Mesendoderm (in vitro differentiated cells): ENCODE measurements around the gene PRR3.

Experiments
- DNase-seq: peaks from one replicate; pipeline ENCODE4 v3.0.0; 2013
- H2AK5ac ChIP-seq: 2 replicates; pipeline ENCODE4 v1.6.1; 2013; ENCODE audit warnings: low read length, inconsistent platforms
- H2BK120ac ChIP-seq: 2 replicates; pipeline ENCODE4 v1.6.1; 2013; ENCODE audit warnings: low read depth, mild to moderate bottlenecking, low read length, moderate library complexity, mixed read lengths
- H2BK15ac ChIP-seq: replicated peaks from 2 replicates; pipeline ENCODE4 v1.6.1; 2013; ENCODE audit warnings: low read depth, mild to moderate bottlenecking, moderate library complexity
- H2BK5ac ChIP-seq: 2 replicates; pipeline ENCODE4 v1.6.1; 2013; ENCODE audit warnings: low read length, inconsistent platforms
- H3K18ac ChIP-seq: 2 replicates; pipeline ENCODE4 v1.6.1; 2013; ENCODE audit warnings: mild to moderate bottlenecking, low read length, mixed read lengths
- H3K23ac ChIP-seq: one replicate; pipeline ENCODE4 v1.6.1; 2013; ENCODE audit warnings: low read length
- H3K27ac ChIP-seq: 2 replicates; pipeline ENCODE4 v1.5.1; 2013; ENCODE audit warnings: low read depth, mild to moderate bottlenecking, inconsistent platforms, low read length, moderate library complexity
- H3K27me3 ChIP-seq: 2 replicates; pipeline ENCODE4 v1.6.1; 2013; ENCODE audit warnings: low read length, control low read depth, mild to moderate bottlenecking, inconsistent platforms; ENCODE audit not compliant: insufficient read depth, poor library complexity
- H3K36me3 ChIP-seq: 2 replicates; pipeline ENCODE4 v1.6.1; 2013; ENCODE audit warnings: low read length, inconsistent platforms; ENCODE audit not compliant: control insufficient read depth, insufficient read depth
- H3K4ac ChIP-seq: one replicate; pipeline ENCODE4 v1.6.1; 2013; ENCODE audit warnings: low read depth, mild to moderate bottlenecking, low read length, moderate library complexity
- H3K4me1 ChIP-seq: 2 replicates; pipeline ENCODE4 v1.6.1; 2013; ENCODE audit warnings: low read depth, low read length, inconsistent platforms; ENCODE audit not compliant: control insufficient read depth
- H3K4me2 ChIP-seq: 2 replicates; pipeline ENCODE4 v1.6.1; 2013; ENCODE audit warnings: low read length
- H3K4me3 ChIP-seq: 2 replicates; pipeline ENCODE4 v1.5.1; 2013; ENCODE audit warnings: mild to moderate bottlenecking, low read length
- H3K56ac ChIP-seq: one replicate; pipeline ENCODE4 v1.6.1; 2013; ENCODE audit warnings: low read length
- H3K79me1 ChIP-seq: 2 replicates; pipeline ENCODE4 v1.6.1; 2013; ENCODE audit warnings: low read length, inconsistent platforms
- H3K79me2 ChIP-seq: 2 replicates; pipeline ENCODE4 v1.6.1; 2013; ENCODE audit warnings: mild to moderate bottlenecking, low read length; ENCODE audit not compliant: control insufficient read depth, insufficient read depth
- H3K9ac ChIP-seq: 2 replicates; pipeline ENCODE4 v1.6.1; 2013; ENCODE audit warnings: low read length, inconsistent platforms
- H4K5ac ChIP-seq: one replicate; pipeline ENCODE4 v1.6.1; 2013; ENCODE audit warnings: low read length
- H4K8ac ChIP-seq: one replicate; pipeline ENCODE4 v1.6.1; 2013; ENCODE audit warnings: low read depth, mild to moderate bottlenecking, control low read depth, low read length, moderate library complexity
- WGBS: extraction: QIAGEN DNeasy Blood & Tissue Kit; methylation state at CpG from one replicate; pipeline ENCODE4 v1.1.7; 2013; ENCODE audit warnings: low lambda C conversion rate, missing lambda C conversion rate; ENCODE audit not compliant: insufficient coverage; ENCODE audit errors: extremely low coverage; 5-methylcytosine and 5-hydroxymethylcytosine counted together

Gene PRR3

DNA sequence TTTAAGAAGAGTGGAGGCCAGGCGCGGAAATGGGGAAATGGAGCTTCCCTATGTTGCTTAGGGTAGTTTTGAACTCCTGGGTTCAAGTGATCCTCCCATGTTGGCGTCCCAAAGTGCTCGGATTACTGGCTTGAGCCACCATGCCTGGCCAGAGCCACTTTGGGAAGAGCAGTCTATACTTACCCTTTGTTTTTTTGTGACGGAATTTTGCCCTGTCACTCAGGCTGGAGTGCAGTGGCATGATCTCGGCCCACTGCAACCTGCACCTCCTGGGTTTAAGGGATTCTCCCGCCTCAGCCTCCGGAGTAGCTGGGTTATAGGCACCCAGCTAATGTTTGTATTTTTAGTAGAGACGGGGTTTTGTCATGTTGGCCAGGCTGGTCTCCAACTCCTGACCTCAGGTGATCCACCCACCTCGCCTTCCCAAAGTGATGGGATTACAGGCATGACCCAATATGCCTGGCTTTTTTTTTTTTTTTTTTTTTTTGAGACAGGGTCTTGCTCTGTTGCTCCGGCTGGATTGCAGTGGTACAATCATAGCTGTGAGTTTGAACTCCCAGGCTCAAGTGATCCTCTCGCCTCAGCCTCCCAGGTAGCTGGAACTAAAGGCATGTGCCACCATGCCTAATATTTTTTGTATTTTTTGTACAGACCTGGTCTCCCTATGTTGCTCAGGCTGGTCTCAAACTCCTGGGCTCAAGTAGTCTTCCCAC, 42.0 kb downstream of the PRR3 start:
- H3K4me2 ChIP-seq: no peak overlapping the region
- no peak overlapping the region for H4K8ac ChIP-seq
- no peak overlapping the region for H4K5ac ChIP-seq
- H3K4me3 ChIP-seq: no peak overlapping the region
- H3K4me1 ChIP-seq: no peaks in the 10 kb centered on the region
- no peak overlapping the region for H2AK5ac ChIP-seq
- no peak overlapping the region for H2BK120ac ChIP-seq
- H3K9ac ChIP-seq: no peak overlapping the region
- H3K79me1 ChIP-seq: no peaks in the 10 kb centered on the region
- no peak overlapping the region for H2BK5ac ChIP-seq
- no CpG with 5 or more reads among the region's 12 CpGs for WGBS
- no peak overlapping the region for H3K23ac ChIP-seq
- H3K36me3 ChIP-seq: peaks cover 25% of the 10 kb centered on the region
- no peak overlapping the region for H3K18ac ChIP-seq
- H2BK15ac ChIP-seq: no peak overlapping the region
- no peak overlapping the region for H3K56ac ChIP-seq
- no peak for DNase-seq
- H3K79me2 ChIP-seq: no peaks in the 10 kb centered on the region
- no peaks in the 10 kb centered on the region for H3K27me3 ChIP-seq
- no peak overlapping the region for H3K4ac ChIP-seq
- no peak overlapping the region for H3K27ac ChIP-seq

DNA sequence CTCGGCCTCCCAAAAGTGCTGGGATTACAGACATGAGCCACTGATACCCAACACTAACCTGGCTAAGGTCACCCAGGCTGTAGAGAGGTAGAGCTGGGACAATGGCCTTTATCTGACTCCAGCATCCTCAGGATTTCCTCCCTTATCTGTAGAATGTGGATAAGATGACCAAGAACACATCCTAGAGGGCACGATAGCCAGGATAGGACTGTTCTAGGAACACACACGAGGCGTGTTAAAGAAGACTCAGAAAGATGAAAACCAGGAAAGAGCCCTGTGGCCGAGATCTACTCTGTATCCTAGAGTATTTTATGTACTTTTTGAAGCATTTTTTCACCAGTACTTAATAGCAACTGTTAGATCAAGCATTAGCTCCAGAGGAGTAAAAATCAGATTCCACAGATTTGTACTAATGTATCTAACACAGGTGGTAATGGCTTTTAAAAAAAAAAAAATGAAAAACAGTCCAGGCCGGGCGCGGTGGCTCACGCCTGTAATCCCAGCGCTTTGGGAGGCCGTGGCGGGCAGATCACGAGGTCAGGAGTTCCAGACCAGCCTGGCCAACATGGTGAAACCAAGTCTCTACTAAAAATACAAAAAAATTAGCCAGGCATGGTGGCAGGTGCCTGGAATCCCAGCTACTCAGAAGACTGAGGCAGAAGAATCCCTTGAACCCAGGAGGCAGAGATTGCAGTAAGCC, 42.7 kb downstream of the PRR3 start:
- no peak overlapping the region for H3K56ac ChIP-seq
- H3K23ac ChIP-seq: no peak overlapping the region
- H3K18ac ChIP-seq: no peak overlapping the region
- no peak overlapping the region for H4K5ac ChIP-seq
- H3K4me3 ChIP-seq: no peak overlapping the region
- H3K4me2 ChIP-seq: no peak overlapping the region
- H2BK15ac ChIP-seq: no peak overlapping the region
- H3K79me1 ChIP-seq: no peaks in the 10 kb centered on the region
- no peak overlapping the region for H3K9ac ChIP-seq
- H2BK5ac ChIP-seq: no peak overlapping the region
- DNase-seq: peak; percentile 65
- H3K79me2 ChIP-seq: no peaks in the 10 kb centered on the region
- H3K27ac ChIP-seq: no peak overlapping the region
- no peaks in the 10 kb centered on the region for H3K4me1 ChIP-seq
- no peak overlapping the region for H2BK120ac ChIP-seq
- no CpG with 5 or more reads among the region's 13 CpGs for WGBS
- H3K36me3 ChIP-seq: peaks cover 26% of the 10 kb centered on the region
- H4K8ac ChIP-seq: no peak overlapping the region
- no peaks in the 10 kb centered on the region for H3K27me3 ChIP-seq
- no peak overlapping the region for H3K4ac ChIP-seq
- no peak overlapping the region for H2AK5ac ChIP-seq

DNA sequence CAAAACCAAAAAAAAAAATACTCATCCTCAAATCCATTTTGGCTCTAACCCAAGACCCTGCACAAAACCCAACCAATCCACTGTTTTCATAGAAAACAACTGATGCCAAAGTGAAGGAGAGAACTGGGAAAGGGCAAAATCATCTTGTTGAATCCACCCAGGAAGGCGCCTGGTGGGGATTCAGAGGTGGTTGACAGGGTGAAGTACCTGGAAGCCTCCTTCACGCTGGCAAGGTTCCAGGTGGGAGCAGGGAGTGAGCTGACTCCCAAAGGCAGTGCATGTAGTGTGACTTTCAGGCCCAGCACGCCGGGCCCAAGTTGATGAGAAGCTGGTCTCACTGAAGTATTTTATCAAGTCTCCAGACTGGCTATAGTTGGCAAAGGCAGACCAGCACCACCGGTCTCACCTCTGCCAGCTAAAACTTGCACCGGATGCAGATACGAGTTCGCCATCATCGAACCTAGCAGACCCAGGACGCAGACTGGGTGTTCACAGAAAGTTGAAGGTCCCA, 43.4 kb downstream of the PRR3 start:
- Histone ChIP-seq H3K27me3 (no peaks in the 10 kb centered on the region), H3K4me3 (no peak overlapping the region), H3K36me3 (peaks cover 30% of the 10 kb centered on the region), H3K4me1 (no peaks in the 10 kb centered on the region), H4K8ac (no peak overlapping the region), H2BK120ac (no peak overlapping the region), H3K4ac (no peak overlapping the region), H2AK5ac (no peak overlapping the region), H3K56ac (no peak overlapping the region), H2BK15ac (no peak overlapping the region), H3K27ac (no peak overlapping the region), H3K23ac (no peak overlapping the region), H2BK5ac (no peak overlapping the region), H3K9ac (no peak overlapping the region), H3K79me1 (no peaks in the 10 kb centered on the region), H3K18ac (no peak overlapping the region), H3K4me2 (no peak overlapping the region), H3K79me2 (no peaks in the 10 kb centered on the region), H4K5ac (no peak overlapping the region)
- no CpG with 5 or more reads among the region's 10 CpGs for WGBS
- no peak for DNase-seq

DNA sequence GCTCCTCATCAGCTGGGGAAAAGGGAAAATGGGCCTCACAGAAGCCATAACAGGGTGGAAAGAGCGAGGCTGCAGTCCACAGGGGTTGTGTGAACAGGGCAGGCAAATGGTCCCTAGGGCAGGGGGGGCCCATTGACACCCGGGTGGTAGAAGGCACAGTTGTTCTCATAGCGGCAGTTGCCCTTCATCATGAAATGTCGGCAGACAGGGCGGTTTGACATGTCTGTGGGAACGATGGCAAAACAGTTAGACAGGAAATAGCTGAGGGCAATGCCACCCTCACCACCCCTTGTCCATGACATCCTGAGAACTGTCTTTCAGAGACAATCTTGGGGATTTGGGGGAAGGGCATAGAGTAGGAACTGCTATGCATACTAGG, 44.3 kb downstream of the PRR3 start:
- Histone ChIP-seq H2AK5ac (no peak overlapping the region), H3K9ac (no peak overlapping the region), H4K5ac (no peak overlapping the region), H3K27ac (no peak overlapping the region), H3K18ac (no peak overlapping the region), H3K79me2 (no peaks in the 10 kb centered on the region), H4K8ac (no peak overlapping the region), H2BK120ac (no peak overlapping the region), H3K4ac (no peak overlapping the region), H3K4me3 (no peak overlapping the region), H3K4me2 (no peak overlapping the region), H3K23ac (no peak overlapping the region), H3K79me1 (peaks cover 2% of the 10 kb centered on the region), H2BK5ac (no peak overlapping the region), H3K36me3 (peaks cover 37% of the 10 kb centered on the region), H3K4me1 (no peaks in the 10 kb centered on the region), H3K27me3 (no peaks in the 10 kb centered on the region), H2BK15ac (no peak overlapping the region), H3K56ac (no peak overlapping the region)
- no peak for DNase-seq
- no CpG with 5 or more reads among the region's 6 CpGs for WGBS

DNA sequence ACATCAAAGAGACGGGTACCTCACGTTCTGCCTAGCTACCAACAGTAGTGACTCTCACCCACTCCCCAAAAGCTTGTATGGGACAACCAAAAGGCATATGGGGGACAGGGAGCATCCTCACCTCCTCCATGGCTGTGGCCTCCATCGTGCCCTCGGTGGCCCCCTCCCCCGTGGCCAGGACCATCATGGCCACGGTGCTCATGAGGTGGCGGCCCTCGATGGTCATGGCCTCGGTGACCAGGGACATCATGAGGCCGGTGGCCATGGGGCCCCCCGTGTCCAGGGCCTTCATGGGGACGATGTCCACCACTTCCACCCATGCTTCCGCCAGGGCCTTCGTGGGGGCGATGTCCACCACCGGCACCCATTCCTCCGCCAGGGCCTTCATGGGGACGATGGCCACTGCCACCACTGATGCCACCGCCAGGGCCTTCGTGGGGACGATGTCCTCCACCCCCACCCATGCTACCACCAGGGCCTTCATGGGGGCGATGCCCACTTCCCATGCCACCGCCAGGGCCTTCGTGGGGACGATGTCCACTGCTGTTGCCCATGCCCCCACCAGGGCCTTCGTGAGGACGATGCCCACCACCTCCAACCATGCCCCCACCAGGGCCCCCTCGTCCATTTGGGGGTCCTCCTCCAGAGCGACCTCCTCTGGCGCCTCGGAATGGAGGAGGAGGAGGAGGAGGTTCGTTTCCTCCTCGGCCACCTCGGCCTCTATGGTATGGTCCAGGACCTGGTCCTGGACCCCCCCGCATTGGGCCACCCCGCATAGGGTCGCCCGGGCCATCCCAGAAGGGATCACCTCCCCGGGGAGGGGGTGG, 44.9 kb downstream of the PRR3 start:
- Histone ChIP-seq H4K5ac (no peak overlapping the region), H3K4me2 (no peak overlapping the region), H2AK5ac (no peak overlapping the region), H3K56ac (no peak overlapping the region), H3K18ac (no peak overlapping the region), H2BK5ac (no peak overlapping the region), H3K4me3 (no peak overlapping the region), H4K8ac (no peak overlapping the region), H3K23ac (no peak overlapping the region), H3K9ac (no peak overlapping the region), H2BK120ac (no peak overlapping the region), H3K27ac (no peak overlapping the region), H3K27me3 (no peaks in the 10 kb centered on the region), H3K79me1 (peaks cover 2% of the 10 kb centered on the region), H3K4me1 (no peaks in the 10 kb centered on the region), H3K79me2 (no peaks in the 10 kb centered on the region), H3K4ac (no peak overlapping the region), H3K36me3 (peaks cover 39% of the 10 kb centered on the region), H2BK15ac (no peak overlapping the region)
- no CpG with 5 or more reads among the region's 39 CpGs for WGBS
- no peak for DNase-seq
